Measurements from ENCODE around the gene DPPA2. TPM values are rescaled to one million over a fixed set of nuclear protein-coding genes. Genes with fewer than 3 reads are reported as not detected.

DPPA2 gene
- not detected in 2 replicates for total RNA-seq

GRCh38 chr3:109316162-109316730 is at the start of gene DPPA2:
Gene DPPA2 (minus strand): TSS chr3:109316517. CDS start chr3:109314542, 1,975 bp downstream.

GRCh38 chr3:109337393-109337792 is 21.1 kb upstream of the DPPA2 start, which contains the start of gene DPPA4:
Gene DPPA4 (minus strand): TSS chr3:109337546. CDS start chr3:109337517, 29 bp downstream.

Other genes starting within 250 kb of the DPPA2 start
- not detected in 2 replicates for gene MORC1, start 198.4 kb downstream of the DPPA2 start, total RNA-seq
- not detected in 2 replicates for gene C3orf85, start 179.8 kb downstream of the DPPA2 start, total RNA-seq
- not detected in 2 replicates for gene DPPA4, start 21.0 kb upstream of the DPPA2 start, total RNA-seq